GM19372 (cell line): ENCODE data around the gene CDH26.

ENCODE experiments used
- ATAC-seq: cut with Tn5 transposase; IDR thresholded peaks from one replicate; pipeline ENCODE4 v1.9.1; 2021; ENCODE audit warnings: mild to moderate bottlenecking, low read depth, moderate library complexity; ENCODE audit not compliant: unreplicated experiment

Gene CDH26

GRCh38 chr20:60057123-60057865 lies 99.1 kb downstream of the CDH26 start:
- peak; percentile 62 for ATAC-seq

DNA sequence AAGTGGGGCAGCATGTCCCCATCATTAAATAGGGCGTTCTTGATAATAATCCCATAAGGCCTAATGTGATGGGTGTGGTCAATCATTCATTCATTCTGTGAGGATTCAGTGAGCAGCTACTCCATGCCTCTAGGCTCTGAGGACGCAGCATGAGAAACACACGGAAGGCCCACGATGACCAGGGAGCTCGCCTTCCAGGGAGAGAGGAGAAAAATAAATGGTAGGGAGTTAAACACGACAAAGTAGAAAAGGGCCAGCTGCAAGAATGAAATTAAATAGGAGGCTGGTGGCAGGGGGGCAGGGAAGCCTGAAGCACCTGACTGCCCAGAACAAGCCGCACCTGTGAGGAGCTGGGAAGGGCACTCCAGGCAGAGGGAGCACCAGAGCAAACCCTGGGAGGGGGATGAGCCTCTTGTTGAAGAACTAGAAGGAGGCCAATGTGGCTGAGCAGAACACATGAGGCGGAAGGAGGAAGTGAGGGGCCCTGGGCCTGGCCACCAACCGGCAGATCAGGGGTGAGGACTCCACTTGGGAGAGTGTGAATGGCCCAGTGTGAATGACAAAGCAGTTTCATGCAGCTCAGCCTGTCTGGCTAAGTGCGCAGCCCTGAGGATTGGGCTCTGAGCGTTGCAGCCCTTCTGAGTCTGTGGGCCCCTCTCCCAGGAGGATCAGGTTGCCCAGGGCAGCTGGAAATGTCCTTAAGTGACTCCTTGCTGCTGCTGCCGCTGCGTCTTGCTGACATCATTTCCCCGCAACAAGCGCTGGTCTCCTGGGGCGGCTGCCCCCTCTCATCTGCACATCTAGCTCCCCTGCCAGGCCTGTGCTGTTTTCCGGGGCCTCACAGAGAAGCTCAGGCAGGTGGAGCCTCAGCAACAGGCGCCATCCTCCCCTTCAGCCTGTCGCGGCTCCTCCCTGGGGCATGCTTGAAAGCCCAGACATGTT lies 99.9 kb downstream of the CDH26 start:
- ATAC-seq: no peak

DNA sequence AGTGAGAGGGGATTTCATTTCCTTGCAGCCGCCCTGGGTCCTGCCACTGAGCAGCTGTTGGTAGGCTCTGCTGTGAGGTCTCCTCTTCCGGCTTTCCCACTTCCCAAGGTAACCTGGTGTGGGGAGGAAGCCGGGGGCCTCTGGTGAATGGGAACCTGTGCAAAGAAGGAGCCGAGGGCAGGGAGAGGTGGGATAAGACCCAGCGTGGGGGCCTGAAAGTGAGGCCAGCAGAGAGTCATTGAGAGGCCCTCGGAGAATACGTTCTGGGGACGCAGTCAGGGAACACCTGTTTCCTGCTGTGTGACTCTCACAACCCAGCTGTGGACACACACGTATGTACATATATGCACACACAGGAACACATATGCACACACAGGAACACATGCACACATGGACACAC lies 100.7 kb downstream of the CDH26 start:
- no peak for ATAC-seq

GRCh38 chr20:60060006-60060557 lies 101.9 kb downstream of the CDH26 start:
- no peak for ATAC-seq

DNA sequence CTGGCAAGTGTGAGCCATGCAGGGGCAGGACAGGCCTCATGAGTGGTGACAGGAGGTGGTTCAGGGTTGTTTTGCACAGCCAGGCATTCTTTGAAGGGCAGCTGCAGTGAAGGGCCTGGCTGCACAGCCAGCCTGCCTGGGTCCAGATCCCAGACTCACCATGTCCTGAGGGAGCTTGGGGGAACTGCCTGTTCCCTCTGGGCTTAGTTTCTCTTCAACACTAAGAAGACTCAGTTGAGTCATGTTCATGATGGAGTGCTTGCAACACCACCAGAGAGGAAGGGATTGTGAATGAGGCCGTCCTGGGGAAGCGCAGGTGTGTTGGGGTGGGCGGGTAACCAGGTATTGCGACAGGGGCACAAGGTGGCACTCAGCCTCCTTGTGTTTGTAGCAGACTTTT lies 102.4 kb downstream of the CDH26 start:
- ATAC-seq: no peak

DNA sequence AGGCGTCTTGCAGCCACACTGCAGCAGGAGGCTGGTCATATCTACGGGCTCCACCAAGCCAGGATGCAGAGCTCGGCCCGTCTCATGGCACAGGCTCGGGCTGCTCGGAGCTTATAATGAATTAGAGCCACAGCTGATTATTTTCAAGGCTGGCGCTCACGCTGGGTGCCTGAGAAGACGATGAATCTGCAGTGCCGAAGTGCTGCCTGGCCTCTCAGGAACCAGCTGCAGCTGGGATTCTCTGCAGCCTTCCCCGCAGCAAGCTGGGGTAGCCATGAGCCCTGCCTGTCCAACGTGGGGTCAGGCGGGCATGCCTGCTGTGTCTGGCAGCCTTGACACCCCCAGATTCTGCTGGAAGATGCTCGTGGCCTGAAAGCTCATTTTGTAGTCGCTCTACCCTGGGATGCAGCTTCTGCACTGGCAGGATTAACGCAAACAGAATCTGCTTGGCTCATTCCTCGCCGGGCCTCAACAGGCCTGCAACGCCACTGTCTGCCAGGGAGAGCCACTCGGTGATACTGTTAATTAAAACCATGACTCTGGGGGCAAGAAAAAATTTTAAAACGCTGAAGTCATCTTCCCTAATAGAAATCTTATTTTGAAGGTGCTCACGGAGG lies 104.3 kb downstream of the CDH26 start:
- no peak for ATAC-seq

- no peak for ATAC-seq
Observed at GRCh38 chr20:60063048-60063451, 104.8 kb downstream of the CDH26 start.

DNA sequence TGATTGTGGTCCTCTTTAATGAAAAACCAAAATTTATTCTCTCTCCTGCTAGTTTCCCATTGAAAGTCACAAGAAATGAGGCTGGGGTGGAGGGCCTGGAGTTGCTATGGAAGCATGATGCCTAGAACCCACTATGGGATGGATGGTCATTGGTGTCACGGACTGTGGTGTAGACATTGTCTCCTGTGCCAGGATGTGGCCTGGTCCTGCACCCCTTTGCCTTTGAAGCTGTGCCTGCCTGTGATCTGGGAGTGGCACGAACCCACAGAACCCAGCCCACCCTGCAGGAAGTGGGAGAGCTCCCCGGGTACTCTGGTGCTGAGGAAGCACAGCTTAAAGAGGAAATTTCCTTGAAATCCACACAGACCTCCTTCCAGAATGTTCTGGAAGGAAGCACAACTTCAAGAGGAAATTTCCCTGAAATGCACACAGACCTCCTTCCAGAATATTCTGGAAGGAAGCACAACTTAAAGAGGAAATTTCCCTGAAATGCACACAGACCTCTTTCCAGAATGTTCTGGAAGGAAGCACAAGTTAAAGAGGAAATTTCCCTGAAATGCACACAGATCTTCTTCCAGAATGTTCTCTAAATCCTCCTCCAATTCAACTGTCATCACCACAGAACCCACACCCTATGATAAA lies 105.6 kb downstream of the CDH26 start:
- ATAC-seq: no peak
